ENCODE data around the gene MYRFL. TPM values are rescaled to one million over a fixed set of nuclear protein-coding genes. Genes with fewer than 3 reads are reported as not detected.
"Not testable (repeated sequence)": the region's sequence is repeated elsewhere in the genome, so short reads cannot be mapped to it uniquely, and the experiment has no call there.

MYRFL gene
- total RNA-seq, 4 donors from 2014 or later = not detected

- Histone ChIP-seq H3K36me3 (no peaks in the 10 kb centered on the region), H3K27ac (no peak overlapping the region), H3K9me3 (no peaks in the 10 kb centered on the region), H3K4me1 (no peaks in the 10 kb centered on the region), H3K27me3 (no peaks in the 10 kb centered on the region), H3K4me3 (no peak overlapping the region)
- WGBS, 2 donors (ENCODE audit: low coverage in 1 of 2) = 93 to 94% methylated on average over 2 of the region's 2 CpGs
- ATAC-seq = no peak
- TF ChIP-seq POLR2AphosphoS5 (IDR thresholded peaks at IDR 0.05) (no peak), CTCF (IDR thresholded peaks at IDR 0.05) (no peak), POLR2A (IDR thresholded peaks at IDR 0.05) (no peak), EP300 (IDR thresholded peaks at IDR 0.05) (no peak)
Observed at GRCh38 chr12:69851976-69852375, 26.9 kb downstream of the MYRFL start.

GRCh38 chr12:69853176-69853961 lies 28.3 kb downstream of the MYRFL start:
- not testable (repeated sequence) for H3K9me3 ChIP-seq, H3K27ac ChIP-seq, H3K27me3 ChIP-seq, ATAC-seq, H3K4me3 ChIP-seq, H3K4me1 ChIP-seq, H3K36me3 ChIP-seq
- WGBS, 2 donors (ENCODE audit: low coverage in 1 of 2) = no CpG with 5 or more reads among the region's 61 CpGs

- no peak for ATAC-seq
- TF ChIP-seq CTCF (IDR thresholded peaks at IDR 0.05) = no peak
- TF ChIP-seq EP300 (IDR thresholded peaks at IDR 0.05) = no peak
- no peak for TF ChIP-seq POLR2AphosphoS5 (IDR thresholded peaks at IDR 0.05)
- TF ChIP-seq POLR2A (IDR thresholded peaks at IDR 0.05) = no peak
- WGBS, 2 donors (ENCODE audit: low coverage in 1 of 2) = 88 to 93% methylated on average over 3 to 4 of the region's 4 CpGs
- Histone ChIP-seq H3K27ac (no peak overlapping the region), H3K36me3 (no peaks in the 10 kb centered on the region), H3K27me3 (no peaks in the 10 kb centered on the region), H3K4me1 (no peaks in the 10 kb centered on the region), H3K9me3 (no peaks in the 10 kb centered on the region), H3K4me3 (no peak overlapping the region)
Observed at GRCh38 chr12:69866698-69867097, 41.7 kb downstream of the MYRFL start.

- TF ChIP-seq POLR2A (IDR thresholded peaks at IDR 0.05) (no peak), EP300 (IDR thresholded peaks at IDR 0.05) (no peak), POLR2AphosphoS5 (IDR thresholded peaks at IDR 0.05) (no peak), CTCF (IDR thresholded peaks at IDR 0.05) (no peak)
- no peaks in the 10 kb centered on the region for H3K4me1 ChIP-seq
- no peaks in the 10 kb centered on the region for H3K36me3 ChIP-seq
- no peak overlapping the region for H3K4me3 ChIP-seq
- H3K9me3 ChIP-seq = no peaks in the 10 kb centered on the region
- no peaks in the 10 kb centered on the region for H3K27me3 ChIP-seq
- ATAC-seq = no peak
- H3K27ac ChIP-seq = no peak overlapping the region
- 84 to 93% methylated on average over 4 to 9 of the region's 9 CpGs for WGBS, 2 donors (ENCODE audit: low coverage in 1 of 2)
Observed at GRCh38 chr12:69868695-69869094, 43.7 kb downstream of the MYRFL start.

- TF ChIP-seq POLR2A (IDR thresholded peaks at IDR 0.05) = no peak
- TF ChIP-seq EP300 (IDR thresholded peaks at IDR 0.05) = no peak
- TF ChIP-seq POLR2AphosphoS5 (IDR thresholded peaks at IDR 0.05) = no peak
- no peak for TF ChIP-seq CTCF (IDR thresholded peaks at IDR 0.05)
- Histone ChIP-seq H3K27ac (no peak overlapping the region), H3K27me3 (peaks cover 2% of the 10 kb centered on the region), H3K4me1 (no peaks in the 10 kb centered on the region), H3K4me3 (no peak overlapping the region), H3K9me3 (no peaks in the 10 kb centered on the region), H3K36me3 (no peaks in the 10 kb centered on the region)
- no peak for ATAC-seq
- WGBS, 2 donors (ENCODE audit: low coverage in 1 of 2) = 47 to 84% methylated on average over 3 of the region's 3 CpGs
Observed at GRCh38 chr12:69872804-69873203, 47.8 kb downstream of the MYRFL start.

Measured in gastroesophageal sphincter (tissue), 4 donors.